Left lung (tissue), 10 donors: ENCODE results near the gene SLC38A6. TPM values are rescaled to one million over a fixed set of nuclear protein-coding genes. Genes with fewer than 3 reads are reported as not detected.

ENCODE experiments used
- ATAC-seq: fragments of 200-7000 bp; cut with Tn5 transposase; one replicate; pipeline ENCODE4 v1.9.1; 2020; ENCODE audit warnings: moderate library complexity
- DNase-seq, 4 donors: peaks; one replicate each; pipeline ENCODE4 v3.0.0-alpha.2; 2013 to 2020
- H3K27ac ChIP-seq, 2 donors: fragments of 200-600 bp; sonication (generic) in 1 of 2; one replicate each; pipeline versions ENCODE4 v1.5.0 to v1.8.0; 2020 to 2021
- H3K27me3 ChIP-seq, 2 donors: fragments of 200-600 bp; sonication (generic) in 1 of 2; one replicate each; pipeline versions ENCODE4 v1.5.0 to v1.8.0; 2020 to 2021
- H3K36me3 ChIP-seq, 2 donors: fragments of 200-600 bp; sonication (generic) in 1 of 2; one replicate each; pipeline versions ENCODE4 v1.5.0 to v1.8.0; 2020 to 2021
- H3K4me1 ChIP-seq, 2 donors: fragments of 200-600 bp; one replicate each; pipeline ENCODE4 v1.8.0; 2021
- H3K4me3 ChIP-seq, 2 donors: fragments of 200-600 bp; sonication (generic) in 1 of 2; one replicate each; pipeline versions ENCODE4 v1.5.0 to v1.8.0; 2020 to 2021; ENCODE audit warnings: mild to moderate bottlenecking in 1 of 2
- H3K9me3 ChIP-seq, 2 donors: fragments of 200-600 bp; sonication (generic) in 1 of 2; one replicate each; pipeline versions ENCODE4 v1.5.0 to v1.8.0; 2020 to 2021
- CTCF ChIP-seq, 2 donors: fragments of 200-600 bp; sonication (generic) in 1 of 2; IDR thresholded peaks; one replicate each; pipeline versions ENCODE4 v1.5.0 to v1.8.0; 2021; ENCODE audit warnings: antibody characterized with exemption in 2 of 2
- intact Hi-C, 2 donors: fragments of 100-400 bp; cut with DNase I; formaldehyde crosslinking; loops; one replicate each; pipeline versions ENCODE4 v1.11.2 to v1.14.2; 2022
- polyA plus RNA-seq, 6 donors: library from polyadenylated mRNA; unstranded; fragments of 120-200 nt; gene quantifications; one replicate each; pipeline ENCODE4 v1.2.1, GENCODE V29; 2013; ENCODE audit not compliant: insufficient read length in 6 of 6
- total RNA-seq, 2 donors: library from RNA; stranded (reverse); fragmentation: NEBNext Ultra II Directional; extraction: Animal tissue kit (Norgen Biotek cat#: 25700); gene quantifications; one replicate each; pipeline ENCODE4 v1.2.1, GENCODE V29; 2021
- donor health status: DM: no; HTN: yes; CAD: no.
- donor health status: DM: no; HTN: no; CAD: no.

Gene SLC38A6
- total and polyA plus RNA-seq, 8 donors: 22.4 to 35.2 (median 27.6) TPM

- no peaks in the 10 kb centered on the region for H3K27me3 ChIP-seq
- no peak for DNase-seq
- no peak overlapping the region for H3K27ac ChIP-seq
- intact Hi-C loops: no loop called here
- TF ChIP-seq CTCF (IDR thresholded peaks at IDR 0.05): no peak
- peaks cover 0 to 7% of the 10 kb centered on the region in 2 donors for H3K9me3 ChIP-seq
- no peaks in the 10 kb centered on the region for H3K36me3 ChIP-seq
- no peak overlapping the region for H3K4me3 ChIP-seq
- peaks cover 18 to 35% of the 10 kb centered on the region in 2 donors for H3K4me1 ChIP-seq
- ATAC-seq: no peak
Measured at GRCh38 chr14:61098721-61099120, 117.7 kb downstream of the SLC38A6 start.

GRCh38 chr14:61099216-61099835 is 118.3 kb downstream of the SLC38A6 start:
- H3K27me3 ChIP-seq: no peaks in the 10 kb centered on the region
- H3K27ac ChIP-seq: no peak overlapping the region
- H3K4me1 ChIP-seq: peaks cover 24 to 41% of the 10 kb centered on the region in 2 donors
- DNase-seq (peak in 2 of 4 donors; percentile 83 to 92), ATAC-seq (no peak)
- no peak overlapping the region for H3K4me3 ChIP-seq
- intact Hi-C loops: no loop called here
- no peak for TF ChIP-seq CTCF (IDR thresholded peaks at IDR 0.05)
- no peaks in the 10 kb centered on the region for H3K36me3 ChIP-seq
- peaks cover 0 to 7% of the 10 kb centered on the region in 2 donors for H3K9me3 ChIP-seq

- TF ChIP-seq CTCF (IDR thresholded peaks at IDR 0.05): no peak
- DNase-seq: no peak
- Histone ChIP-seq H3K36me3 (no peaks in the 10 kb centered on the region), H3K27me3 (no peaks in the 10 kb centered on the region), H3K9me3 (peaks cover 0 to 4% of the 10 kb centered on the region in 2 donors), H3K4me3 (no peak overlapping the region), H3K27ac (peak overlapping the region; percentile 78 to 86), H3K4me1 (peaks cover 24 to 48% of the 10 kb centered on the region in 2 donors)
- ATAC-seq: peak; percentile 53
- intact Hi-C loops: no loop called here
Measured at GRCh38 chr14:61101803-61102548, 120.9 kb downstream of the SLC38A6 start.

Other genes starting within 250 kb of the SLC38A6 start
- 10 to 100 TPM; 21.6 to 22.7 TPM for gene MNAT1, start 246.5 kb upstream of the SLC38A6 start, total RNA-seq
- gene MNAT1, start 246.5 kb upstream of the SLC38A6 start, polyA plus RNA-seq: 10 to 100 TPM; 34.3 to 39.0 (median 35.8) TPM
- 10 to 100 TPM; 12.4 to 13.3 TPM for gene TRMT5, start 166 bp upstream of the SLC38A6 start, total RNA-seq
- gene TRMT5, start 166 bp upstream of the SLC38A6 start, polyA plus RNA-seq: 10 to 100 TPM; 20.6 to 28.1 (median 23.5) TPM